NT2/D1 (cell line): Measurements from ENCODE around the gene GTSE1.

Experiments
- DNase-seq: peaks from one replicate; pipeline ENCODE4 v3.0.0-alpha.2; 2011; ENCODE audit warnings: low read depth, low spot score
- H3K27me3 ChIP-seq: 2 replicates; pipeline ENCODE4 v1.6.0; 2011; ENCODE audit warnings: mild to moderate bottlenecking; ENCODE audit not compliant: insufficient read length, insufficient read depth
- H3K36me3 ChIP-seq: 2 replicates; pipeline ENCODE4 v1.6.1; 2011; ENCODE audit warnings: mild to moderate bottlenecking, low read length, mixed read lengths; ENCODE audit not compliant: insufficient read depth, insufficient read length
- H3K4me1 ChIP-seq: 2 replicates; pipeline ENCODE4 v1.5.1; 2011; ENCODE audit not compliant: insufficient read depth, insufficient read length
- H3K4me3 ChIP-seq: 2 replicates; pipeline ENCODE4 v1.5.1; 2011; ENCODE audit warnings: low read depth; ENCODE audit not compliant: insufficient read length
- H3K9ac ChIP-seq: 2 replicates; pipeline ENCODE4 v1.6.0; 2011; ENCODE audit warnings: low read depth; ENCODE audit not compliant: insufficient read length
- H3K9me3 ChIP-seq: 2 replicates; pipeline ENCODE4 v1.5.1; 2011; ENCODE audit warnings: mild to moderate bottlenecking, low read length; ENCODE audit not compliant: insufficient read depth
- SUZ12 ChIP-seq: IDR thresholded peaks from 2 replicates; pipeline ENCODE4 v1.6.1; 2011; ENCODE audit not compliant: insufficient read length, insufficient read depth; ENCODE audit errors: extremely low read depth
- YY1 ChIP-seq: IDR thresholded peaks from 2 replicates; pipeline ENCODE4 v1.6.1; 2011; ENCODE audit not compliant: insufficient read length, insufficient read depth
- ZNF274 ChIP-seq: IDR thresholded peaks from 2 replicates; pipeline ENCODE4 v1.6.1; 2011; ENCODE audit warnings: mild to moderate bottlenecking, low read depth, low read length

Gene GTSE1

DNA sequence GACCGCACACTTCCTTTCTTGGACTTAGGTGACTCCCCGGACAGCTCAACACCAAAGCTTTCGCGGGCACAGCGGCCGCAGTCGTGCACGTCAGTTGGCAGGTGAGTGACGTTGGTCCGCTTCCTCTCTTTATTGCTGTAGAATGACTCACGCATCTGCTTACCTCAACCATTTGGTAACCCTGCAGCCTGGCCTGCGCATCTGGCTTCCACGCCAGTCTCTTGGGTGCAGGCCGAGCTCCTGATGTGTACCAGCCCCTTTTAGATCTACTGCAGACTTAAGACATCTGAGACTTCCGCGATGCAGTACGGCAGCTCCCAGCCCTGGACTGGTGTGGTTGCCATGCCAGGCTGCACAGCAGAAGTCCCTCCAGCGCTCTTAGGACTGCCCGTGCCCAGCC, 26.5 kb downstream of the GTSE1 start:
- Histone ChIP-seq H3K4me3 (no peak overlapping the region), H3K4me1 (no peaks in the 10 kb centered on the region), H3K9ac (no peak overlapping the region), H3K27me3 (no peaks in the 10 kb centered on the region), H3K9me3 (no peaks in the 10 kb centered on the region), H3K36me3 (peaks cover 85% of the 10 kb centered on the region)
- no peak for DNase-seq
- TF ChIP-seq YY1 (no peak), ZNF274 (no peak), SUZ12 (no peak)

GRCh38 chr22:46326066-46326680, 29.5 kb downstream of the GTSE1 start:
- H3K27me3 ChIP-seq, result no peaks in the 10 kb centered on the region
- DNase-seq, result no peak
- no peak for TF ChIP-seq YY1
- no peak for TF ChIP-seq SUZ12
- no peaks in the 10 kb centered on the region for H3K4me1 ChIP-seq
- H3K4me3 ChIP-seq, result no peak overlapping the region
- no peak overlapping the region for H3K9ac ChIP-seq
- H3K36me3 ChIP-seq, result peaks cover 87% of the 10 kb centered on the region
- no peaks in the 10 kb centered on the region for H3K9me3 ChIP-seq

DNA sequence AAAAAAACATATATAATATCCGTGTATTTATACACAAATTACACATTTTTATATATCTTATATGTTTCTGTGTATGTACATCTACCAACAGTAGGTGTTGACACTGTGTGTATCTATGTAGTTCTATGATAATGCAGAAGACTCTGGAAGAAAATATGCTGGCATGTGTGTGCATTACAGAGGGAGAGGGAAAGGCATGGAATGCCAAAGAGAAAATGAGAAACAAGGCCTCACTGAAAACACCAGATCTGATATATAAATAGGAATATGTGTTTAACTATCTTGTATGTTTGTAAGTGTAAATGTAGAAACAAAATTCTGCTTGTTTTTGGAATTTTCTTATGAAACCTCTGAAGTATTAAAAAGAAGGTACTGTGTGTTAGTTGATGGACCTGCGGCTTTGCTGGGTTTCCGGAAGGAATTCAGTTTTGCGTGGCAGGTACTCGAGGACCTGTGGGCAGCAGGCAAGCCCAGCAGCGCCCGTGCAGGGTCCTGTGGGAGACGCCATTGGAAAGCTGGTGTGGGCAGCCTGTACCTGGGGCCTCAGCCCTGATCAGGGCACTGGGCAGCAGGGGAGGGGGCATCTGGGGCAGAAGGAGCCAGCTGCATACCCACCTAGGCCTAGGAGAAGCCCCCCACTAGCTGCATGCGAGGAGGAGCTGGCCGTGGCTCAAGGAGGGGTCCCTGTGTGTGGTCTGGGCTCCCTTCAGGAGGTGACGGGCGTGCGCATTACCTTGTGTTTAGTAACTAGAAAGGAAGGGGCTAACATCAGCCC, 31.2 kb downstream of the GTSE1 start:
- Histone ChIP-seq H3K4me1 (no peaks in the 10 kb centered on the region), H3K9ac (no peak overlapping the region), H3K36me3 (peaks cover 94% of the 10 kb centered on the region), H3K9me3 (no peaks in the 10 kb centered on the region), H3K4me3 (no peak overlapping the region), H3K27me3 (no peaks in the 10 kb centered on the region)
- TF ChIP-seq ZNF274, result no peak
- TF ChIP-seq YY1, result no peak
- TF ChIP-seq SUZ12, result no peak
- no peak for DNase-seq

DNA sequence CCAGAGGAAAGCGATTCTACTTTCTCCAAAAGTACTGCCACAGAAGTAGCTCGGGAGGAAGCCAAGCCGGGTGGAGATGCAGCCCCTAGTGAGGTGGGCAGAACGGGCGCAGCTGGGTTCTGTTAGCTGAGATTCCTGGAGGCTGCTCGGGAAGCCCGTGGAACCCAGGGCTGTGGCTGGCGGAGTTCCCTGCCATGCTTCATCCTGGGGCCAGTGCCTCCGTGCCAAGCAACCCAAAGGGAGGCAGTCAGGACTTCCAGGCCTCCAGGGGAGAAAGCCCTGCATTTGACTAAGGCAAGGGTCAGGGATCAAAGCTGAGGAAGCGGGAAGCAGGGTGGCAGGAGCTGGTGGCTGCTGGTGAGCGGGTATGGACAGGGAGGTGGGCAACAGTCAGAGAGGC, 32.1 kb downstream of the GTSE1 start:
- no peak for DNase-seq
- Histone ChIP-seq H3K4me1 (no peaks in the 10 kb centered on the region), H3K9me3 (no peaks in the 10 kb centered on the region), H3K36me3 (peaks cover 93% of the 10 kb centered on the region), H3K9ac (no peak overlapping the region), H3K27me3 (no peaks in the 10 kb centered on the region), H3K4me3 (no peak overlapping the region)
- TF ChIP-seq YY1, result no peak
- TF ChIP-seq ZNF274, result no peak
- TF ChIP-seq SUZ12, result no peak

GRCh38 chr22:46329616-46330015, 32.9 kb downstream of the GTSE1 start:
- no peak for DNase-seq
- Histone ChIP-seq H3K27me3 (no peaks in the 10 kb centered on the region), H3K9me3 (no peaks in the 10 kb centered on the region), H3K9ac (no peak overlapping the region), H3K36me3 (peaks cover 87% of the 10 kb centered on the region), H3K4me3 (no peak overlapping the region), H3K4me1 (no peaks in the 10 kb centered on the region)
- no peak for TF ChIP-seq YY1
- no peak for TF ChIP-seq SUZ12
- TF ChIP-seq ZNF274, result no peak

DNA sequence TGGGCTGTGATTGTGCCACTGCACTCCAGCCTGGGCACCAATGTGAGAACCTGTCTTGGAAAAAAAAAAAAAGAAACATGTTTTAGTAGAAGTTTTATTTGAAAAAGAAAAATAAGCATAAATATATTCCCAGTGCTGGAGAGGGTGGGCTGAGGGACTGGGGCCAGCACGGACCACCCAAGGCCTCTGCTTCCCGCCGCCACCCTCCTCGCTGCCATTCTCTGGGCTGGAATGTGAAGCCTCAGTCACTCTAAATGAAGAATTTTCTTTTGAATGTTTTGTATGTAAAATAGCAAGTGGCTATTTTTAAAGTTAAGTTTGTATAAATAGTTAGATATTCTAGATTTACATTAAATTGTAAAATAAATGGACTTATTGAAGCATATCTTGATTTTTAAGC, 33.8 kb downstream of the GTSE1 start:
- TF ChIP-seq SUZ12, result no peak
- TF ChIP-seq ZNF274, result no peak
- TF ChIP-seq YY1, result no peak
- H3K27me3 ChIP-seq, result no peaks in the 10 kb centered on the region
- H3K9ac ChIP-seq, result no peak overlapping the region
- no peak overlapping the region for H3K4me3 ChIP-seq
- H3K36me3 ChIP-seq, result peaks cover 80% of the 10 kb centered on the region
- H3K4me1 ChIP-seq, result no peaks in the 10 kb centered on the region
- no peaks in the 10 kb centered on the region for H3K9me3 ChIP-seq
- DNase-seq, result no peak

DNA sequence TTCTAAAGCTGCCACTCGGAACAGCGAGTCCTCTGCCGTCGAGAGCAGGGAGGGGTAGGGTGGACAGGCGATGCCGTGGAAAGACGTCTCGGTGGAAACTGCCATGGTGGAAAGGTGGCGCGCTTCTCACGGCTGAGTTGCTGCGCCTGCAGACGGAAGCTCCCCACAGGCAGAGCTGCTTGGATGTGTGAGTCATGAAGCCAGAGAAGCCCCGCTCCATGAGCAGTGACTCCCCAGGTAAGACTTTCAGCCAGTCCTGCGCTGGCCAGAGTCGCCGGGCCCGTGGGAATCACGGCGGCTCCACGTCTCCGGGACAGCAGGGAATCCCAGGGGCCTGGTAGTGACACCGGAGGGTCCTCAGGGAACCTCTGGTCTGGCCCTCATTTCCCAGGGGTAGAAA, 34.8 kb downstream of the GTSE1 start:
- Histone ChIP-seq H3K4me1 (no peaks in the 10 kb centered on the region), H3K27me3 (no peaks in the 10 kb centered on the region), H3K9me3 (no peaks in the 10 kb centered on the region), H3K9ac (no peak overlapping the region), H3K4me3 (no peak overlapping the region), H3K36me3 (peaks cover 70% of the 10 kb centered on the region)
- no peak for TF ChIP-seq SUZ12
- no peak for TF ChIP-seq ZNF274
- no peak for TF ChIP-seq YY1
- DNase-seq, result no peak
